ENCODE data around the gene KIAA1958.

DNA sequence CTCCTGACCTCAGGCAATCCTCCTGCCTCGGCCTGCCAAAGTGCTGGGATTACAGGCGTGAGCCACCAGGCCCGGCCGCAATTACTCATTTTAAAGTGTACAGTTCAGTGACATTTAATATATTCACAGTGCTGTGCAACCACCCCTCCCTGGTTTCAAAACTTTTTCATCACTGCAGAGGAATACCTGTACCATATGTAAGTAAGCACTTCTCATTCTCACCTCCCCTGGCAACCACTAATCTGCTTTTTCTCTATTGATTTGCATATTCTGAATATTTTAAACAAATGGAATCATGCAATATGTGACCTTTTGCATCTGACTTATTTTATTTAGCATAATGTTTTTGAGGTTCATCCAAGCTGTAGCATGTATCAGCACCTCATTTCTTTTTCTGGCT lies 21.3 kb upstream of the KIAA1958 start:
- TF ChIP-seq POLR2A (IDR thresholded peaks at IDR 0.05; ENCODE audit: low read length) (no peak), POLR2AphosphoS2 (conservative IDR thresholded peaks at IDR 0.05; ENCODE audit: low read length) (no peak), EP300 (IDR thresholded peaks at IDR 0.05) (no peak), JUN (IDR thresholded peaks at IDR 0.05) (no peak), RCOR1 (IDR thresholded peaks at IDR 0.05; ENCODE audit: low read depth, low read length) (no peak), MAZ (IDR thresholded peaks at IDR 0.05; ENCODE audit: borderline replicate concordance, low read depth, low read length) (no peak), RAD21 (conservative IDR thresholded peaks at IDR 0.05 in 1 of 2, IDR thresholded peaks at IDR 0.05 in 1 of 2) (no peak), TP53 (CRISPR knock-in tag; IDR thresholded peaks at IDR 0.05) (no peak), CHD2 (IDR thresholded peaks at IDR 0.05; ENCODE audit: low read length, partially characterized antibody) (no peak), NFE2L2 (conservative IDR thresholded peaks at IDR 0.05; ENCODE audit: low read length) (no peak), MYC (IDR thresholded peaks at IDR 0.05; ENCODE audit: borderline replicate concordance, low read length) (no peak)
- TF ChIP-seq, protein P1, sequence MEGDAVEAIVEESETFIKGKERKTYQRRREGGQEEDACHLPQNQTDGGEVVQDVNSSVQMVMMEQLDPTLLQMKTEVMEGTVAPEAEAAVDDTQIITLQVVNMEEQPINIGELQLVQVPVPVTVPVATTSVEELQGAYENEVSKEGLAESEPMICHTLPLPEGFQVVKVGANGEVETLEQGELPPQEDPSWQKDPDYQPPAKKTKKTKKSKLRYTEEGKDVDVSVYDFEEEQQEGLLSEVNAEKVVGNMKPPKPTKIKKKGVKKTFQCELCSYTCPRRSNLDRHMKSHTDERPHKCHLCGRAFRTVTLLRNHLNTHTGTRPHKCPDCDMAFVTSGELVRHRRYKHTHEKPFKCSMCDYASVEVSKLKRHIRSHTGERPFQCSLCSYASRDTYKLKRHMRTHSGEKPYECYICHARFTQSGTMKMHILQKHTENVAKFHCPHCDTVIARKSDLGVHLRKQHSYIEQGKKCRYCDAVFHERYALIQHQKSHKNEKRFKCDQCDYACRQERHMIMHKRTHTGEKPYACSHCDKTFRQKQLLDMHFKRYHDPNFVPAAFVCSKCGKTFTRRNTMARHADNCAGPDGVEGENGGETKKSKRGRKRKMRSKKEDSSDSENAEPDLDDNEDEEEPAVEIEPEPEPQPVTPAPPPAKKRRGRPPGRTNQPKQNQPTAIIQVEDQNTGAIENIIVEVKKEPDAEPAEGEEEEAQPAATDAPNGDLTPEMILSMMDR (IDR thresholded peaks at IDR 0.05), result no peak
- TF ChIP-seq, protein P2, sequence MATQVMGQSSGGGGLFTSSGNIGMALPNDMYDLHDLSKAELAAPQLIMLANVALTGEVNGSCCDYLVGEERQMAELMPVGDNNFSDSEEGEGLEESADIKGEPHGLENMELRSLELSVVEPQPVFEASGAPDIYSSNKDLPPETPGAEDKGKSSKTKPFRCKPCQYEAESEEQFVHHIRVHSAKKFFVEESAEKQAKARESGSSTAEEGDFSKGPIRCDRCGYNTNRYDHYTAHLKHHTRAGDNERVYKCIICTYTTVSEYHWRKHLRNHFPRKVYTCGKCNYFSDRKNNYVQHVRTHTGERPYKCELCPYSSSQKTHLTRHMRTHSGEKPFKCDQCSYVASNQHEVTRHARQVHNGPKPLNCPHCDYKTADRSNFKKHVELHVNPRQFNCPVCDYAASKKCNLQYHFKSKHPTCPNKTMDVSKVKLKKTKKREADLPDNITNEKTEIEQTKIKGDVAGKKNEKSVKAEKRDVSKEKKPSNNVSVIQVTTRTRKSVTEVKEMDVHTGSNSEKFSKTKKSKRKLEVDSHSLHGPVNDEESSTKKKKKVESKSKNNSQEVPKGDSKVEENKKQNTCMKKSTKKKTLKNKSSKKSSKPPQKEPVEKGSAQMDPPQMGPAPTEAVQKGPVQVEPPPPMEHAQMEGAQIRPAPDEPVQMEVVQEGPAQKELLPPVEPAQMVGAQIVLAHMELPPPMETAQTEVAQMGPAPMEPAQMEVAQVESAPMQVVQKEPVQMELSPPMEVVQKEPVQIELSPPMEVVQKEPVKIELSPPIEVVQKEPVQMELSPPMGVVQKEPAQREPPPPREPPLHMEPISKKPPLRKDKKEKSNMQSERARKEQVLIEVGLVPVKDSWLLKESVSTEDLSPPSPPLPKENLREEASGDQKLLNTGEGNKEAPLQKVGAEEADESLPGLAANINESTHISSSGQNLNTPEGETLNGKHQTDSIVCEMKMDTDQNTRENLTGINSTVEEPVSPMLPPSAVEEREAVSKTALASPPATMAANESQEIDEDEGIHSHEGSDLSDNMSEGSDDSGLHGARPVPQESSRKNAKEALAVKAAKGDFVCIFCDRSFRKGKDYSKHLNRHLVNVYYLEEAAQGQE (IDR thresholded peaks at IDR 0.05), result no peak
